Central memory CD4-positive, alpha-beta T cell (primary cell): ENCODE results near the gene DHRS13.
"Not testable (repeated sequence)": the region's sequence is repeated elsewhere in the genome, so short reads cannot be mapped to it uniquely, and the experiment has no call there.

Experiments
- DNase-seq: peaks from one replicate; pipeline ENCODE4 v3.0.0; 2022

DHRS13 gene

GRCh38 chr17:28934508-28934907 is 31.6 kb upstream of the DHRS13 start:
- not testable (repeated sequence) for DNase-seq

- no peak for DNase-seq
These were observed 26.9 kb upstream of the DHRS13 start for GRCh38 chr17:28929787-28930186.

DNA sequence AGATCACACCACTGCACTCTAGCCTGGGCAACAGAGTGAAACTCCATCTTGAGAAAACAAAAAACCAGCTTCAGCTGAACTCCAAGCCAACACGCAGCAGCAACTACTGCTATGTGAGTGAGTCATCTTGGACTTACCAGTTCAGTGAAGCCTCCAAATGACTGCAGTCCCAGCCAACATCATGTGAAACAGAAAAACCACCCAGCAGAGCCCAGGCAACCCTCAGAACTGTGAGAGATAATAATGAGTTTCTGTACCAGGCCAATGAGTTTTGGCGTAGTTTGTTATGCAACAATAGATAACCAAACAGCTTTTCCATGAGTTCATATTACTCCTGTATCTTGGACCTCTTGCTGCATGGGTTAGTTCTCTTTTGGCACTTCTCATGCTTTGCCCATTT is 25.2 kb upstream of the DHRS13 start:
- no peak for DNase-seq

- no peak for DNase-seq
These were observed 23.9 kb upstream of the DHRS13 start for GRCh38 chr17:28926786-28927185.

DNA sequence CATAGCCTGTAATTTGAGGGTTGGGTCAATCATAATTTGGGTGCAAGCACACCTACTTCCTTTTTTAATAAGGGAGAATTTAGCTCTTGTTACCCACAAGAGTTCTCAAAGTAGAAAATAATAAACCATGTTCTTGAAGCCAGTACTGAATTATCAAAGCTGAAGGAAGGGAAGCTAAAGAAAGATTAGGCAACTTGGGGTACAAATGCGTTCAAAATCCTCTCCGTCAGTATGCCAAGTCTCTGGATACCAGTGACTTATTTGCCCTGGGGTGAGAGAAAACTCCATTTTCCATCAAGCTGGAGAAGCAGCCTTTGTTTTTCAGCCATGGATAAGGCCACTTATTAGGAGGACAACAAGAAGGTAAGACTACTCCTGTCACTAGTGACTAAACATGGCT is 23.5 kb upstream of the DHRS13 start:
- no peak for DNase-seq

GRCh38 chr17:28925912-28926365 is 23.1 kb upstream of the DHRS13 start:
- peak; percentile 90 for DNase-seq

GRCh38 chr17:28920201-28920600 is 17.3 kb upstream of the DHRS13 start:
- DNase-seq: no peak

DNA sequence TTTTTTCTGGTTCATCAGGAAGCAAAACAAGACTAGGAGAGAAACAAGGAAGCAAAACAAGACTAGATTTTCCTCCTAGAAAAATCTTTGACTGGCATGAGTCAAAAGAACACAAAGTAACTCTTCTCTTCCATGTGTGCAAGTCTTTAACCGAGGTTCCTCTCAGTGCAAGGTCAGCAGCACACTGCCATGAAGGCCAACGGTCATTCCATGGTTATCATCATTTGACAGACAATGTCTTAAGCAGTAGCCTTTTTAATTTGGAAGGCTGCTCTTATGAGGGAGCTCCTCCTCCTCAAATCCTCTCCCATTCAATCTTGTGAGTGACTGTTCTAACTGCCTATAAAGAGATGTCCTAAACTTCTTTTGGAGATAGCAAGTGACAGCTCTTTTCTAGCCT is 15.4 kb upstream of the DHRS13 start:
- DNase-seq: no peak

GRCh38 chr17:28917465-28917864 is 14.6 kb upstream of the DHRS13 start:
- DNase-seq: no peak

DNA sequence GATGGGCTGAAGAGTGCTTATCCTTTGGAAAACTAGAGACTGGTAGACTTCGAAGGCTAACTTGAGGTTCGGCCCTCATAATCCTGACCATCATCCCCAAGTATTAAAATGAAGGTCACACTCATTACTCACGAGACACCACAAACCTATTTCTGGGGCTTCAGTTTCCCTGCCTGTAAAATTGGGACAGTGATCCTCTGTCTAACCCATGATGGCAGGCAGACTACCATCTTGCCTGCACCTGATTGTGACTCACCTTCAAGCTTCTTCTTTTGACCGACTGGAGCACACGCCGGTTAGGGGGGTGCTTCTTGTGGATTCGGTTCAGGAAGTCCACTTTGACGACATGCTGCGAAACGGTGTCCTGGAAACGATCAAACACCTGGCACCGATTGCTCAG is 14.2 kb upstream of the DHRS13 start:
- DNase-seq: no peak

GRCh38 chr17:28916302-28916934 is 13.5 kb upstream of the DHRS13 start:
- DNase-seq: peak; percentile 29

DNA sequence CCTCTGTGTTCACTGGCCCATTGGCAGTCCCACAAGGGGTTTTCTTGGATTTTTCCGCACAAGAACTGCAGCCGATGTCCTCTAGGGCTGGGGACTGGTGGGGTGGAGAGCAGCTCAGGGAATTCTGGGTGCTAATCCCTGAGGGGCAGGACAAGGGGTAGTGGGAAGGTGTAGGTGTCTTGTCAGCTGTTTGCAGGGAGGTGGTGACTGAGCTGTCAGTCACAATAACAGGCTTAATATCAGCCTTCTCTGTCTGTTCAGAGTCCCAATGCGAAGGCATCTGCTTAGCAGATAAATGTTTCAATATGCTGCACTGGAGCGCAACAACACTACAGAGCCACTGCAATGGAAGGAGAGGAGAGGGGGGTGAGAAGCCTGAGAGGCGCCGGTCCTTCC is 10.1 kb upstream of the DHRS13 start:
- no peak for DNase-seq

GRCh38 chr17:28912281-28912937 is 9.5 kb upstream of the DHRS13 start:
- DNase-seq: no peak

GRCh38 chr17:28911411-28912045 is 8.6 kb upstream of the DHRS13 start:
- no peak for DNase-seq

- no peak for DNase-seq
These were observed 7.7 kb upstream of the DHRS13 start for GRCh38 chr17:28910534-28910933.

DNA sequence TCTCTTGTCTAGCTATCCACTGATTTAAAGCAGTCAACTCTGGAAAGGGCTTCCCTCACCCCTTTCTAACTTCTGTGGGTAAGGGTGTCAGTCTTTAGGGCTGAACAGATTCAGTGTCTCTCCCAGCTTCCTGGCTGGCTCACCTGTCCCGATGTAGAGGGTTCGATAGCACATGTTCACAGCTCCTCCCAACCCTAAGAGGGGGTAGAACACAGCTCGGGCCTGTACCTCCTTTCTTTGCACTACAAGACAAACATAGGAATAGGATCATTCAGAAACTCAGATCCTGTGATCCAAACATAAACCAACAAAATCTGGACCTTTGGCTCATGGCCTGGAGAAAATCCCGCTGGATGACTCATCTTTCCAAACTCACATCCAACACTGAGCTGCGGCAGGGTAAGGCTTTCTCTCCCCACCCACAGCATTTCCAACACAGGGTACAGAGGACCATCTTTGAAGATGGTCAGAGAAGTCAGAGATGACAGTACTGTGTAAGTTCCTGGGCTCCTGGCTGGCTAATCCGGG is 5.8 kb upstream of the DHRS13 start:
- no peak for DNase-seq

DNA sequence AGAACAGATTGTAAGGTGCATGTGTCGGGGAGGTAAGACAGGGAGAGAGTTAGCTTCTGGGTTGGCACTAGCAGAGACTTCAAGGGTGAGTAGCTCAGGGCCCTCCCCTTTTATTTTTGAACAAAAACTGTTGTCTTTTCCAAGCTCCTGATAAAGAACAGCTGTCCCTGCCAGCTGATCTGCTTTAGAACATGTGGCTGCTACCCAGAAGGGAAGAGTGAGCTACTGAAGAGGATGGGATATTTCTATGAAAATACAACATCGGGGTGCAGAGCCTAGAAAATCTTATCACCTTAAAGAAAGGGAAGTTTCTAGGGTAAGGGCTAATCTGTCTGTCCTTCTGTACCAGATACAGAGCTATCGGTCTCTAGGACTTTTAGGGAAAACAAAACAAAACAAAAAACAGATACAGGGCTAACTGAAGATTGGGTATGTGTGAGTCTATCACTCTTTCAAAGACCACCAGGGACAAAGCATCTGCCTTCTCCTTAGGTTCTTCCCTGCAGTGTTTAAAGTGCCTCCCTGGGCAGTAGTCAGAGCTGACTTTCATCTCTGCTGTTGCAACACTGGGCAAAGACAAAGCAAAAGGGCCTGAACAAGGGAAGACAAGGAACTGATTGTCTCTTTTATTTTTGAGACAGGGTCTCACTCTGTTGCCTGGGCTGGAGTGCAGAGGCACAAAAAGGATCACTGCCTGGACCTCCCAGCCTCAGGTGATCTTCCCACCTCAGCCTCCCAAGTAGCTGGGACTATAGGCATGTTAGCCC is 5.0 kb upstream of the DHRS13 start:
- no peak for DNase-seq

DNA sequence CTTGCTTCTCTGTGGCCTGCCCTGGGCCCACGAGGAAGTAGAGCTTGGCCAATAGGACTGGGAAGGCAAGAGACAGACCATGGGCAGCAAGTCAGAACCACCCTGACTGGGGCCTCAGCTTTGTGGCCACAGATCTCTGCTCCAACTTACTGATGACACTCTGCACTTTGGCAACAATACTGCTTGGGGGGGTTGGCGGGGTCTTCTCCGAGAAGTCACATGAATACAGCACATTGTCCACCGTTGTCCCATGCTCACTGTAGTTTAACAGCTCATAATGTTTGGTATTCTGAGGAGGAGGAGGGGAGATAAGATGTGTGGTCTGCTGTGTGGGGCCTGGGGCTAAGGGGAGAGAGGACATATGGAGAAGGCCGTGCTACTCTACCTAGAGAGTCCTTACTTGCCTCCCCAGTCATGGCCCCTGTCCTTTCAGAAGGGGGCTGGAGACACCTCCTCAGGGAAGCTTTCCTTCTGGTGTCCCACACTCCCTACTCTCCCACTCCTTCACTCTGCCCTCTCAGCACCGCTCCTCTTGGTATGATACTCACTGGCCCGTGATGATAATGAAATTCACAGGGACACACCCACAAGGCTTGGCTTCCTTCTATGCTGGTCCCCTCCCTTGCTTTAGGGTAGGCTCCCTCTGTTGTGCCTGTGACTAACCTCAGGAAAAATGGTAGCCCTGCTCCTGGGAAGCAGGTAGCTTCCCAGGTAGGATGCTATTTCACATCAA is 4.0 kb upstream of the DHRS13 start:
- no peak for DNase-seq

DNA sequence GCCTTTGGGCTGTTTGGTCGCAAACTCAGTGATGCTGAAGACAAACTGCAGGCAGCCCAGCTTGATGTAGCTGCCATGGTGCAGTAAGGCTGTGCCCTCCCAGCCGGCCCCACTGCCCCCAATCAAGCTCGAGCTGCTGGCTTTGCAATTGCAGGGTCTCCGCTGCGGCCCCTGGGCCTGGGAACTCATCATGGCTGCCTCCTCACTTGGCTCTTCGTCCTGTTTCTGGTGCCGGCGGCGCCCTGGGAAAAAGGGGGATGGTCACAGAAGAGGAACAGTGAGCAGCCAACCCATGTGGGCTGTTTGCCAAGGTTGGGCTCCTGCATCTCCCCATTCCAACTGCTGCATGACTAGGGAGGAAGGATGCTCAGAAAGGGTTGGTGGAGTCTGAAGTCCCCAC is 3.4 kb upstream of the DHRS13 start:
- DNase-seq: no peak

DNA sequence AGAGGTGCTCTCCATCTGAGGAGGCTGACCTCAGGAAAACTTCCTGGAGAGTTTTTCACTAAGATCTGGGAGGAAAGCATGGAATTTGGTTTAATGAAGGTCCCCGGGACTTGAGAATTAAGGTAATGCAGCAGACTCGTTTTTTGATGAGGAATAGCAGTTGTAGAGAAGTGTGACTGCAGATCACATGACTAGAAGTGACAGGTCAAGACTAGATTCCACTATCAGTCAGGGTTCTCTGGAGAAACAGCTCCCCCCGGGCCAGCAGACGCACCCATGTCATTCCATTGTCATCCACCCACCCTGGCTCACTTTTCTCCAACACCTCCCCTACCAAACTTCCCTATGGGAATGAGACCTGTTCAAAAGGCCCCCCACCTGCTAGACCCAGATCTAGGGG is 1.9 kb upstream of the DHRS13 start:
- DNase-seq: no peak

DNA sequence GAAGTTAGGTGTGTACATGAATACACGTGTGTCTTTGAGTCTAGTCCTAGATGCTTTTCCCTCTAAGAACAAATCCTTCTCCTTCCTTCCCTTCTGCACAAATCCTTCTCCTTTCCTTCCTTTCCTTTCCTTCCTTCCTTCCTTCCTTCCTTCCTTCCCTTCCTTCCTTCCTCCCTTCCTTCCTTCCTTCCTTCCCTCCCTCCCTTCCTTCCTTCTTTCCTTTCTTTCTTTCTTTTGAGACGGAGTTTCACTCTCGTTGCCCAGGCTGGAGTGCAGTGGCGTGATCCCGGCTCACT is 615 bp upstream of the DHRS13 start:
- not testable (repeated sequence) for DNase-seq

DNA sequence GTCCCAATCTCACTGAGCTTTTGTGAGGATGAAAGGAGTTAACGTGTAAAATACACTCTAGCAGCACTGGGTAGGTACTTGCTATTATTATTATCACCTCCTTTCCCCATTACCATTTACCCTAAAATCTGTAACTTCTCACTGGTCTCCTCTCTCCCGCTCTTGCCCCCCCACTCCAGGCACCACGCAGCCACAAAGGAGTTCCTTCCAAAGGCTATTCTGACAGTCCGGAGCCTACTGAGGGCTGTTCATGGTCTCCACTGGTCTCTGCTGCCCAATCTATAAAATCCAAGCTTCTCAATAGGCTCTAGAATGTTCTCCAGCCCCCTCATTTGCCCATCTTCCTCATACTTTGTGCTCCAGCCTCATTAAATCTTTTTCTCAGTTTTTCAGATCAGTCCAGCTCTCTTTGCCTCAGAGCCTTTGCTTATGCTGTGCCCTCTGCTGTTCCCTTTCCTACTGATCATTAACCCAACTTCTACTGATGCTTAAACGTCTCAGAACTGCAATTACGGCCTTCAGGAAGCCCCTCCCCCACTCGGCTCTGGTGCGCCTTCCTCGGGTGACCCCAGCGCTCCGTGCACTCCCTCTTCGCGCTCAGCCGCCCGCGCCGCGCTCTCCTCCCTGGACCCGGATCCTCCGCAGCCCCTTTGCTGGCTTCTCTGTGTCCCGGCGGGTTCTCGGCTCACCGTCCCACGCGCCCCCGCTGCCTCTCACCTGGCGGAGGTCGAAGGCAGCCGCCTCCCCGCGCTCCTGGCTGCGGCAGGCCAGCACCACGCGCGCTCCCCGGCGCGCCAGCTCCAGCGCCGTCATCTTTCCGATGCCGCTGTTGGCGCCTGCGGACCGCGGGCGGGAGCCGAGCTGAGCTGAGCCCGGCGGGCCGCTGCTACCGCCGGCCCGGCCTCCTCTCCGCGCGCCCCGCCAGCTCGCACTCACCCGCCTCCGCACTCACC is 737 bp downstream of the DHRS13 start:
- DNase-seq: no peak
